SK-N-MC (cell line): ENCODE results near the gene SCN4A.
"Not testable (repeated sequence)": the region's sequence is repeated elsewhere in the genome, so short reads cannot be mapped to it uniquely, and the experiment has no call there.

ENCODE experiments used
- DNase-seq: peaks from one replicate; pipeline ENCODE4 v3.0.0-alpha.2; 2011; ENCODE audit warnings: low read depth, low spot score
- H3K27ac ChIP-seq: fragments of 200-600 bp; sonication (generic); 2 replicates; pipeline ENCODE4 v1.5.1; 2016; ENCODE audit warnings: mixed run types
- H3K36me3 ChIP-seq: fragments of 200-600 bp; sonication (generic); 2 replicates; pipeline ENCODE4 v1.6.1; 2017; ENCODE audit warnings: antibody characterized with exemption, low read length, mixed read lengths; ENCODE audit not compliant: insufficient read depth
- H3K4me3 ChIP-seq: fragments of 200-600 bp; sonication (generic); 2 replicates; pipeline ENCODE4 v1.5.1; 2016
- H3K9ac ChIP-seq: fragments of 200-600 bp; sonication (generic); 2 replicates; pipeline ENCODE4 v1.8.0; 2017; ENCODE audit warnings: mixed run types, mixed read lengths; ENCODE audit not compliant: insufficient read length
- H3K9me3 ChIP-seq: fragments of 200-600 bp; sonication (generic); 2 replicates; pipeline ENCODE4 v1.6.1; 2017; ENCODE audit warnings: low read depth, mild to moderate bottlenecking, antibody characterized with exemption, low read length, moderate library complexity, mixed read lengths
- EZH2 ChIP-seq: fragments of 200-600 bp; sonication (generic); IDR thresholded peaks from one replicate; pipeline ENCODE4 v1.6.1; 2017; ENCODE audit warnings: antibody characterized with exemption
- FOXP2 ChIP-seq: optimal IDR thresholded peaks from 2 replicates; pipeline ENCODE3; 2011; ENCODE audit warnings: mild to moderate bottlenecking, moderate library complexity; ENCODE audit not compliant: insufficient read depth; ENCODE audit errors: extremely low read length, control extremely low read depth
- POLR2AphosphoS5 ChIP-seq: IDR thresholded peaks from 2 replicates; pipeline ENCODE4 v1.6.1; 2012; ENCODE audit warnings: mild to moderate bottlenecking, low read depth, low read length, borderline replicate concordance

SCN4A gene

GRCh38 chr17:63972796-63973195, at the start of gene SCN4A:
Gene SCN4A, minus strand, starts transcription at chr17:63972918. Its CDS starts 77 bp downstream, at chr17:63972841.
- DNase-seq: no peak
- H3K9me3 ChIP-seq: no peaks in the 10 kb centered on the region
- TF ChIP-seq FOXP2 (no peak), POLR2AphosphoS5 (no peak), EZH2 (no peak)
- H3K36me3 ChIP-seq: no peaks in the 10 kb centered on the region
- H3K9ac ChIP-seq: no peak within 1 kb of the TSS
- no peak within 1 kb of the TSS for H3K27ac ChIP-seq
- H3K4me3 ChIP-seq: no peak within 1 kb of the TSS

- no peaks in the 10 kb centered on the region for H3K36me3 ChIP-seq
- TF ChIP-seq EZH2 (no peak), POLR2AphosphoS5 (no peak), FOXP2 (no peak)
- H3K27ac ChIP-seq: no peak within 1 kb of the TSS
- no peaks in the 10 kb centered on the region for H3K9me3 ChIP-seq
- H3K9ac ChIP-seq: no peak within 1 kb of the TSS
- no peak within 1 kb of the TSS for H3K4me3 ChIP-seq
- DNase-seq: no peak
Measured at GRCh38 chr17:64020056-64020766, 47.5 kb upstream of the SCN4A start, which contains the start of gene ICAM2. Gene ICAM2, minus strand, starts transcription at chr17:64020633. Its CDS starts 13,942 bp downstream, at chr17:64006691.

DNA sequence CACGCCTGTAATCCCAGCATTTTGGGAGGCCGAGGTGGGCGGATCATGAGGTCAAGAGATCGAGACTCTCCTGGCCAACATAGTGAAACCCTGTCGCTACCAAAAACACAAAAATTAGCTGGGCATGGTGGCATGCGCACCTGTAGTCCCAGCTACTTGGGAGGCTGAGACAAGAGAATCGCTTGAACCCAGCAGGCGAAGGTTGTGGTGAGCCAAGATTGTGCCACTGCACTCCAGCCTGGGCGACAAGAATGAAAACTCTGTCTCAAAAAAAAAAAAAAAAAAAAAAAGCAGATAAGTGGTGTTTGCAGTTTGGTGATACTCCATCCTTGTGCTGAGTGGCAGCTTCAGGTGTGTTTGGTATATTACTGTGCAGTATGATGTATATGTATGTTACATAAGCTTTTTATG, 46.8 kb upstream of the SCN4A start:
- not testable (repeated sequence) for H3K36me3 ChIP-seq, H3K4me3 ChIP-seq, H3K9ac ChIP-seq, H3K27ac ChIP-seq, H3K9me3 ChIP-seq, DNase-seq

DNA sequence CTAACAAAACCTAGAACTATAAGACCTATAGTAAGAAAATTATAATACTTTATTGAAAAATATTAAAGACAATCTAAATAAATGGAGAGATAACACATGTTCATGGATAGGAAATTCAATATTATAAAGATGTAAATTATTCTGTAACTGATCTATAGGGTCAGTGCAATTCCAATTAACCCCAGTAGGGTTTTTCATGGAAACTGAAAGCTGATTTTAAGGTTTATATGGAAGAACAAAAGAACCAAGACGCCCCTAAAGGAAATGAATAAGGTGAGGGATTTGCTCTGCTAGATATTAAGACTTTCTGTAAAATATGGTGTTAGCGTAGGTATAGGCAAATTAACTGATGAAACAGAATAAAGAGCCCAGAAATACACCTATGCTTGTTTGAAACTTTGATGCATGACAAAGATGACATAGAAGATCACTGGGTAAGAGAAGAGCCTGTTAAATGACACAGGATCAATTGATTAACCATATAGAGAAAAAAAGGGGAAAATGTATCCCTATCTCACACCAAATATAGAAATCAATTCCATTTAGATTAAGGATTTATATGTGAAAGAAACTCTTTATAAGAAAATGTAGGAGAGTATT, 44.8 kb upstream of the SCN4A start:
- H3K27ac ChIP-seq: no peak overlapping the region
- TF ChIP-seq FOXP2 (no peak), POLR2AphosphoS5 (no peak), EZH2 (no peak)

DNA sequence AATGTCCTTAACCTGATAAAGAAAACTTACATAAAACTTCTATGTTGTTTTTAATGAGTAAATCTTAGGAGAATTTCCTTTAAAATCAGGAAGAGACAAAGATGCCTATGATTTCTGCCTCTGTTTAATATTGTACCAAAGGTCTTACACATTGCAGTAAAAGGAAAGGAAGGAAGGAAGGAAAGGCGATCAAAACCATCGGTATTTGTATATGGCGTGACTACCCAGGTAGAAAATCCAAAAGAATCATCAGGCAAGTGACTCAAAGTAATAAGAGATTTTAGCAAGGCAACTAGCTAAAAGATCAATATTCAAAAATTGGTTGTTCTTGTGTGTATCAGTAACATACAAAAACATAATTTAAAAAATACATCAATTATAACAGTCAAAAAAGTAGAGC, 44.3 kb upstream of the SCN4A start:
- no peaks in the 10 kb centered on the region for H3K36me3 ChIP-seq
- H3K27ac ChIP-seq: no peak overlapping the region
- TF ChIP-seq POLR2AphosphoS5 (no peak), EZH2 (no peak), FOXP2 (no peak)
- no peak for DNase-seq
- no peaks in the 10 kb centered on the region for H3K9me3 ChIP-seq
- no peak overlapping the region for H3K4me3 ChIP-seq
- H3K9ac ChIP-seq: no peak overlapping the region

More for the DNA sequence above, 44.8 kb upstream of the SCN4A start:
- DNase-seq: no peak
- H3K9ac ChIP-seq: no peak overlapping the region
- no peaks in the 10 kb centered on the region for H3K9me3 ChIP-seq
- H3K4me3 ChIP-seq: no peak overlapping the region
- H3K36me3 ChIP-seq: no peaks in the 10 kb centered on the region

DNA sequence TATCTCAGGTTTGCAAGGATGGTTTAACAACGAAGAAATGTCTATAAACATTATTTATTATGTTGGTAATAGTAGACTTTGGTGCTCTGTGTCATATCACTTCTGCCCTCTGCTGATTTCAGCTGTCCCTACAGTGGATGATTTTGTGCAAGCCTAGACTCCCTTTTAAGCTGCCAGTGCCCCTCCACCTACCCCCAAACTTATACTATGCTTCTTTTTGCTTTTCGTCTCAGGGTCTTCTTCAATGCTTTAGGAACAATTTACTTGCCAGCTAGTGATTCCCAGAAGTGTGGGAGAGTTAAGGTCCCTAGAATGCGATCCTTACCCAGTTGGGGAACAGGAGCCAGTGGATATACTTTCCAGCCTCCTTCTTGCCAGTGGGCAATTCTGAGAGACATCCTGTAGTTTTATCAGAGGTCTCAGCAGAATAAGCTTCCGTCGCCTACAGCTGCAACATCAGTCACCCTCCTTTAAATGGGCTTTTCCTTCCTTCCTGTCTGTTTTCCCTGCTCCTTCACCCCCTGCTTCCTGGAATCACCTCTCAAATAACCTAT, 43.6 kb upstream of the SCN4A start:
- no peaks in the 10 kb centered on the region for H3K36me3 ChIP-seq
- no peaks in the 10 kb centered on the region for H3K9me3 ChIP-seq
- DNase-seq: no peak
- TF ChIP-seq FOXP2: no peak
- TF ChIP-seq POLR2AphosphoS5: no peak
- TF ChIP-seq EZH2: no peak
- no peak overlapping the region for H3K27ac ChIP-seq
- peak overlapping the region; percentile 9; the same call in 1 of the 2 replicates for H3K4me3 ChIP-seq
- no peak overlapping the region for H3K9ac ChIP-seq

DNA sequence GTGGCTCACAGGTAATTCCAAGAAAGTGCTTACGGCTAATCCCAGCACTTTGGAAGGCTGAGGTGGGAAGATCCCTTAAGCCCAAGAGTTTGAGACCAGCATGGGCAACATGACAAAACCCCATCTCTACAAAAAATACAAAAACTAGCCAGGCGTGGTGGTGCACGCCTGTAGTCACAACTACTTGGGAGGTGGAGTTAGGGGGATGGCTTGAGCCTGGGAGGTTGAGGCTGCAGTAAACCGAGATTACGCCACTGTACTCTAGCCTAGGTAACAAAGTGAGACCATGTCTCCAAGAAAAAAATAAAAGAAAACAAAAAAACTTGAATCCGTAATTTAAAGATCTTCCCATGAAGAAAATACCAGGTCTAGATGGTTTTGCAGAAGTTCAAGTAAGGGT, 42.7 kb upstream of the SCN4A start:
- no peaks in the 10 kb centered on the region for H3K9me3 ChIP-seq
- no peaks in the 10 kb centered on the region for H3K36me3 ChIP-seq
- no peak overlapping the region for H3K4me3 ChIP-seq
- no peak overlapping the region for H3K9ac ChIP-seq
- TF ChIP-seq EZH2 (no peak), FOXP2 (no peak), POLR2AphosphoS5 (no peak)
- no peak overlapping the region for H3K27ac ChIP-seq
- no peak for DNase-seq

- H3K9ac ChIP-seq: no peak overlapping the region
- no peak for TF ChIP-seq POLR2AphosphoS5
- TF ChIP-seq EZH2: no peak
- TF ChIP-seq FOXP2: no peak
Measured at GRCh38 chr17:64009571-64010402, 37.1 kb upstream of the SCN4A start.

GRCh38 chr17:64008830-64009229, 36.1 kb upstream of the SCN4A start:
- Histone ChIP-seq H3K9me3 (no peaks in the 10 kb centered on the region), H3K27ac (no peak overlapping the region), H3K4me3 (no peak overlapping the region), H3K9ac (no peak overlapping the region), H3K36me3 (no peaks in the 10 kb centered on the region)
- TF ChIP-seq EZH2 (no peak), FOXP2 (no peak), POLR2AphosphoS5 (no peak)
- DNase-seq: no peak

More at GRCh38 chr17:64009571-64010402, 37.1 kb upstream of the SCN4A start:
- Histone ChIP-seq H3K4me3 (no peak overlapping the region), H3K9me3 (no peaks in the 10 kb centered on the region), H3K36me3 (no peaks in the 10 kb centered on the region), H3K27ac (no peak overlapping the region)
- no peak for DNase-seq
